Astrocyte (in vitro differentiated cells and primary cell): ENCODE measurements around the gene KBTBD13. TPM values are rescaled to one million over a fixed set of nuclear protein-coding genes. Genes with fewer than 3 reads are reported as not detected.

ENCODE experiments used
- DNase-seq: peaks from one replicate; pipeline ENCODE4 v3.0.0-alpha.2; 2010; ENCODE audit warnings: low read depth
- FAIRE-seq: peaks from 2 replicates; lab custom pipeline; 2011; peaks lifted over from hg19 to GRCh38; lab: Jason Lieb, UNC
- H2AFZ ChIP-seq: 2 replicates; pipeline ENCODE4 v1.6.0; 2012; ENCODE audit warnings: low read depth, low read length, inconsistent platforms
- H3K27ac ChIP-seq: 2 replicates; pipeline ENCODE4 v1.5.1; 2011; ENCODE audit warnings: low read depth, low read length, inconsistent platforms
- H3K27me3 ChIP-seq: 2 replicates; pipeline ENCODE4 v1.6.0; 2011; ENCODE audit warnings: low read length, inconsistent platforms; ENCODE audit not compliant: insufficient read depth
- H3K36me3 ChIP-seq: 2 replicates; pipeline ENCODE4 v1.5.1; 2011; ENCODE audit warnings: low read length, inconsistent platforms; ENCODE audit not compliant: insufficient read depth
- H3K4me1 ChIP-seq: 2 replicates; pipeline ENCODE4 v1.5.1; 2011; ENCODE audit warnings: low read length, inconsistent platforms; ENCODE audit not compliant: insufficient read depth
- H3K4me2 ChIP-seq: 2 replicates; pipeline ENCODE4 v1.6.0; 2012; ENCODE audit warnings: low read length, inconsistent platforms
- H3K4me3 ChIP-seq: 2 replicates; pipeline ENCODE4 v1.5.1; 2011; ENCODE audit warnings: low read depth, mild to moderate bottlenecking, low read length, inconsistent platforms; ENCODE audit not compliant: insufficient read depth
- H3K79me2 ChIP-seq: 2 replicates; pipeline ENCODE4 v1.6.0; 2012; ENCODE audit warnings: mild to moderate bottlenecking, low read length, inconsistent platforms; ENCODE audit not compliant: insufficient read depth
- H3K9ac ChIP-seq: 2 replicates; pipeline ENCODE4 v1.6.0; 2012; ENCODE audit warnings: mild to moderate bottlenecking, low read length, inconsistent platforms
- H3K9me3 ChIP-seq: 2 replicates; pipeline ENCODE4 v1.5.1; 2012; ENCODE audit warnings: low read depth, mild to moderate bottlenecking, low read length, inconsistent platforms; ENCODE audit not compliant: insufficient read depth
- H4K20me1 ChIP-seq: 2 replicates; pipeline ENCODE4 v1.6.0; 2012; ENCODE audit warnings: low read length, inconsistent platforms; ENCODE audit not compliant: insufficient read depth
- H3K27ac Mint-ChIP-seq: one replicate; pipeline ENCODE4 v1.8.0; 2021; ENCODE audit warnings: mild to moderate bottlenecking, mixed read lengths; ENCODE audit not compliant: unreplicated experiment
- H3K27me3 Mint-ChIP-seq: one replicate; pipeline ENCODE4 v1.8.0; 2021; ENCODE audit warnings: low read depth, mixed read lengths; ENCODE audit not compliant: unreplicated experiment
- H3K36me3 Mint-ChIP-seq: one replicate; pipeline ENCODE4 v1.8.0; 2021; ENCODE audit warnings: low read depth, mixed read lengths; ENCODE audit not compliant: unreplicated experiment
- H3K4me1 Mint-ChIP-seq: one replicate; pipeline ENCODE4 v1.8.0; 2021; ENCODE audit warnings: low read depth, mixed read lengths; ENCODE audit not compliant: unreplicated experiment
- H3K4me3 Mint-ChIP-seq: one replicate; pipeline ENCODE4 v1.8.0; 2021; ENCODE audit warnings: mild to moderate bottlenecking, moderate library complexity, mixed read lengths; ENCODE audit not compliant: unreplicated experiment
- H3K9me3 Mint-ChIP-seq: one replicate; pipeline ENCODE4 v1.8.0; 2021; ENCODE audit warnings: mild to moderate bottlenecking, mixed read lengths; ENCODE audit not compliant: unreplicated experiment
- EZH2 ChIP-seq: IDR thresholded peaks from 2 replicates; pipeline ENCODE4 v1.6.1; 2012; ENCODE audit warnings: mild to moderate bottlenecking, low read length, inconsistent platforms; ENCODE audit not compliant: insufficient read depth
- total RNA-seq: library from RNA; stranded (reverse); gene quantifications from 2 replicates; pipeline ENCODE4 v1.2.1, GENCODE V29; 2021
- TF ChIP-seq, protein P1 (sequence below): IDR thresholded peaks from 2 replicates; pipeline ENCODE4 v1.5.1; 2011; ENCODE audit warnings: low read depth, mild to moderate bottlenecking, inconsistent platforms, low read length, moderate library complexity; ENCODE audit not compliant: insufficient read depth

Gene KBTBD13
- total RNA-seq, 1 donor from 2014 or later: not detected

DNA sequence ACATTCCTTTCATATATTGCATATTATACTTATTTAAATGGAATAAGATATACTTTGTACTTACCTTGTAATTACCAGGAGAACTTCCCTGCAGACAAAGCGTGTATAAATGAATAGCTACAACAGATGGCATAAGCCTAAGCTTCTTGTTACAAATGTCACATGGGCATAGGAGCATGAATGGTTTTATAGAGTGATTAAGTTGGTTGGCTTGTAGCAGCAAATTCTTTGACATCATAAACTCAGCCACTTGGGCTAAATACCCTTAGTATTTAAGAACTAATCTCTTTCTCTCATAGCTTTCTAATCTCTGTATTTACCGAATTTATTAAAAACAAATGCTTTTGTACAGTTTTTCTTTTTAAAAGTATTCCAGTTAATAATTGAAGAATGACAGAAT, 38.5 kb downstream of the KBTBD13 start, which contains the start of gene UBAP1L:
TSS of gene UBAP1L (minus strand) at position 115 of the 400 bp plus-strand sequence. CDS start 8,985 bp downstream, outside the sequence.
- Mint-ChIP-seq H3K4me3 (no peak within 1 kb of the TSS), H3K27ac (no peak within 1 kb of the TSS)
- no peak within 1 kb of the TSS for H3K9ac ChIP-seq

GRCh38 chr15:65115542-65115941, 39.0 kb downstream of the KBTBD13 start:
- peaks cover 34% of the 10 kb centered on the region for H3K36me3 Mint-ChIP-seq
- Histone ChIP-seq H3K4me2 (no peak overlapping the region), H2AFZ (no peak overlapping the region), H3K27me3 (no peaks in the 10 kb centered on the region), H3K27ac (no peak overlapping the region), H3K9ac (no peak overlapping the region), H3K9me3 (no peaks in the 10 kb centered on the region), H3K79me2 (no peaks in the 10 kb centered on the region), H4K20me1 (peaks cover 17% of the 10 kb centered on the region), H3K36me3 (peaks cover 26% of the 10 kb centered on the region), H3K4me1 (no peaks in the 10 kb centered on the region), H3K4me3 (no peak overlapping the region)
- H3K4me3 Mint-ChIP-seq: no peak overlapping the region
- no peak overlapping the region for H3K27ac Mint-ChIP-seq
- no peaks in the 10 kb centered on the region for H3K4me1 Mint-ChIP-seq
- FAIRE-seq (no peak), DNase-seq (no peak)
- no peaks in the 10 kb centered on the region for H3K27me3 Mint-ChIP-seq
- no peak for TF ChIP-seq EZH2
- TF ChIP-seq, protein P1, sequence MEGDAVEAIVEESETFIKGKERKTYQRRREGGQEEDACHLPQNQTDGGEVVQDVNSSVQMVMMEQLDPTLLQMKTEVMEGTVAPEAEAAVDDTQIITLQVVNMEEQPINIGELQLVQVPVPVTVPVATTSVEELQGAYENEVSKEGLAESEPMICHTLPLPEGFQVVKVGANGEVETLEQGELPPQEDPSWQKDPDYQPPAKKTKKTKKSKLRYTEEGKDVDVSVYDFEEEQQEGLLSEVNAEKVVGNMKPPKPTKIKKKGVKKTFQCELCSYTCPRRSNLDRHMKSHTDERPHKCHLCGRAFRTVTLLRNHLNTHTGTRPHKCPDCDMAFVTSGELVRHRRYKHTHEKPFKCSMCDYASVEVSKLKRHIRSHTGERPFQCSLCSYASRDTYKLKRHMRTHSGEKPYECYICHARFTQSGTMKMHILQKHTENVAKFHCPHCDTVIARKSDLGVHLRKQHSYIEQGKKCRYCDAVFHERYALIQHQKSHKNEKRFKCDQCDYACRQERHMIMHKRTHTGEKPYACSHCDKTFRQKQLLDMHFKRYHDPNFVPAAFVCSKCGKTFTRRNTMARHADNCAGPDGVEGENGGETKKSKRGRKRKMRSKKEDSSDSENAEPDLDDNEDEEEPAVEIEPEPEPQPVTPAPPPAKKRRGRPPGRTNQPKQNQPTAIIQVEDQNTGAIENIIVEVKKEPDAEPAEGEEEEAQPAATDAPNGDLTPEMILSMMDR: no peak
- H3K9me3 Mint-ChIP-seq: no peaks in the 10 kb centered on the region

More for the DNA sequence above, 38.5 kb downstream of the KBTBD13 start, which contains the start of gene UBAP1L:
- FAIRE-seq: no peak
- TF ChIP-seq, protein P1: no peak
- TF ChIP-seq EZH2: no peak
- H3K36me3 Mint-ChIP-seq: peaks cover 34% of the 10 kb centered on the region
- Histone ChIP-seq H3K4me3 (no peak within 1 kb of the TSS), H3K36me3 (peaks cover 26% of the 10 kb centered on the region), H3K4me1 (no peaks in the 10 kb centered on the region), H2AFZ (no peak within 1 kb of the TSS), H3K4me2 (no peak within 1 kb of the TSS), H3K9me3 (no peaks in the 10 kb centered on the region), H3K79me2 (no peaks in the 10 kb centered on the region), H4K20me1 (peaks cover 15% of the 10 kb centered on the region), H3K27ac (no peak within 1 kb of the TSS), H3K27me3 (no peaks in the 10 kb centered on the region)
- no peak for DNase-seq
- H3K9me3 Mint-ChIP-seq: no peaks in the 10 kb centered on the region
- H3K4me1 Mint-ChIP-seq: no peaks in the 10 kb centered on the region
- H3K27me3 Mint-ChIP-seq: no peaks in the 10 kb centered on the region

Other genes starting within 250 kb of the KBTBD13 start
- gene PLEKHO2, start 234.8 kb upstream of the KBTBD13 start, total RNA-seq: 11.5 and 12.1 TPM in 2 replicates
- 1.1 and 1.6 TPM in 2 replicates for gene ANKDD1A, start 164.8 kb upstream of the KBTBD13 start, total RNA-seq
- gene SPG21, start 86.8 kb upstream of the KBTBD13 start, total RNA-seq: 60.2 and 61.0 TPM in 2 replicates
- gene MTFMT, start 47.1 kb upstream of the KBTBD13 start, total RNA-seq: 12.3 and 13.5 TPM in 2 replicates
- not detected in 2 replicates for gene SLC51B, start 31.4 kb upstream of the KBTBD13 start, total RNA-seq
- 0.32 and 0.36 TPM in 2 replicates for gene RASL12, start 8.8 kb upstream of the KBTBD13 start, total RNA-seq
- 1.8 and 1.9 TPM in 2 replicates for gene UBAP1L, start 38.5 kb downstream of the KBTBD13 start, total RNA-seq
- 12.3 and 15.0 TPM in 2 replicates for gene PDCD7, start 57.1 kb downstream of the KBTBD13 start, total RNA-seq
- gene CLPX, start 108.6 kb downstream of the KBTBD13 start, total RNA-seq: 45.2 and 48.8 TPM in 2 replicates
- 1.1 and 3.6 TPM in 2 replicates for gene CILP, start 134.7 kb downstream of the KBTBD13 start, total RNA-seq
- 2.7 and 4.7 TPM in 2 replicates for gene PARP16, start 210.1 kb downstream of the KBTBD13 start, total RNA-seq
- not detected in 2 replicates for gene RNU5A-1, start 219.3 kb downstream of the KBTBD13 start, total RNA-seq
- 11.7 TPM in 1 of 2 replicates, not detected in the other for gene RNU5B-1, start 227.9 kb downstream of the KBTBD13 start, total RNA-seq